HG03432 (cell line): ENCODE results near the gene RABGAP1.

Source experiments
- ATAC-seq: cut with Tn5 transposase; IDR thresholded peaks from one replicate; pipeline ENCODE4 v1.9.1; 2021; ENCODE audit warnings: mild to moderate bottlenecking, moderate library complexity; ENCODE audit not compliant: unreplicated experiment

The RABGAP1 gene

DNA sequence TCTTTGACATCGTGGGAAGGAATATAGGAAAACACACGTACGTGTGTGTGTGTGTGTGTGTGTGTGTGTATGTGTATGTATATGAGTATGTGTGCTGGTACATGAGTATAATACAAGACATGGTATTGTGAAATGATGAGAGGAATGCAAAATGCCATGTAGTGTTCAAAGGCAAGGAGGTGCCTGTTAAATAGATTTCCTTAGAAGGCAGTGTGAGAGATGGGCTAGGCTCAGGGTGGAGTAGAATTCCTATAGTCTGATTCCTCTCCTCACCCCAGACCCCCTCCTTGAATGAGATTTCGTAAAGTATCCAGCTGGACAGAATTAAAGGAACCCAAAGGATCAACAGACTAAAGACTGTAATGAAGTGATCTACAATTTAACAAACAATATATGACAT, 103.8 kb downstream of the RABGAP1 start:
- no peak for ATAC-seq

DNA sequence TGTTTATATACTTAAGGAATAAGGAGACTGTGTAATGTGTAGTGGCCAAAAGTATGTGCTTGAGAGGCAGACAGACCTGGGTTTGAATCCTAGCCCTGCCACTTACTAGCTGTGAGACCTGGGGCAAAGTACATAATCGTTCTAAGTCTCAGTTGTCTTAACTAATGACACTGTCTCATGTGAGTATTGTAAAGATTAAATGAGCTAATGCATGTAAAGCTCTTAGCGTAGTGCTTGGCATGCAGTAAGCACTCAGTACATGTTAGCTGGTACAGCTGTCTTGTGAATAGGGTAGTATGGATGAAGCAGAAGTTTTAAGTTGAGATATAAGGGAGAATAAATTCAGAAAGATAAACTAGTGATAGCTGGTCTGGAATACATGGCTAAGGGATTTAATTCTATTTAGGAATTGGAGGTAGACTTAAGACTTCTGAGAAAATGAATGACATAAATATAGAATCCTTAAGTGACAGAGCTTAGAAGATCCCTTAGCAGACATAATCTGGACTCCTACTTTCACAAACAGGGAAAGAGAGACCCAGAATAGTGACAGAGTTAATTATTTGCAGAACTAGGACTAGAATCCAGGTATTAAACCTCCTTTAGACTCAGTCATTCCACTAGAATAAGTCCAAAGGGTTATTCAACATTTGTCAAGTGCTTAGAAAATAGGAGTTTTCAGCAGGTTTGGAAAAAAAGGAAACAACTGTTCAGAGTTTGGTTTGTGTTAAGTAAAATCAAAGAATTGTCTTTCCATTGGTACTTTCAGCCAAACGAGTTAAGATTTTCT, 105.8 kb downstream of the RABGAP1 start:
- ATAC-seq = no peak

DNA sequence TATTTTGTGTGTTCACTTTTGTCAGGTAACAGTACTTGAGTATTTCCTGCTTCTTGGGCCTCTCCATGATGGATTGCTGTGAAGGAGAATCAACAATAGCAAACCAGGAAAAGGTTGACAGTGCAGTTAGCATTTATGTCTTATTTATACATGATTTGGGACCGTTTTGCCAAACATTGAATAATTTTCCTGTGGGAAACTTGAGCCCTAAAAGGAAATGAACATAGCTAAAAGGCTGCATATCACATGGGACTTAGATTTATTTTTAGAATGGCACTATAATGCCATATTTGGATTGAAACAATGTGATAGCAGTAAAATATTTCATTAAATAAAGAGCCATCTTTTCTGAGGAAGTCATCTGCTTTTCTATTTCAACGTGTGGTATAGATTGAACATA, 107.9 kb downstream of the RABGAP1 start:
- ATAC-seq = no peak

DNA sequence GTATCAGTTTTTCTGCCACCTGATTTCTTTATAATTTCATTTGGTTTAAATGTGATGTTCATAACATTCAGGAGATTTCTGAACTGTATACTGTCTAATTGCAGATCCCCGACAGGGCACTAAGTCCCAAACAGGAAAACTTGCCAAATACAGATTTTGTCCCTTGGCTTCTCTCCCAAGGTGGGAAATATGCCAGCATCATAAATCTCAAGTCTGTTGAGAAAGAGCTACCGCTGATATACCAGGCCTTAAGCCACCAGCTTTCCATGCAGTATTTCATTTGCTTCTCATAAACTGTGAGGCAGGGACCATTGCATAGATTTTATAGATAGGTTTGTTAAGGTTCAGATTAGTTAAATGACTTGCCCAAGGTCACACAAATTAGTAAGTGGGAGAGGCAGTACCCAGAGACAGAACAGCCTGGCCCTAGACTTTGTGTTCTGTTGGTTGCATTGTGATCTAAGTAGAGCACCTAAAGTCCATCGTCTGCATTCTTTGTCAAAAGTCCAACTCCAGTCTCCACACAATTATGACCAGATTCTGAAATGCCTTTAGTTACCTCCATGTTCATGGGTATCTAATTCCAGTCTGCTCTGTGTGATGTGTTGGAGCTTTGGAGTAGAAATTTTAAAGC, 108.9 kb downstream of the RABGAP1 start:
- no peak for ATAC-seq

DNA sequence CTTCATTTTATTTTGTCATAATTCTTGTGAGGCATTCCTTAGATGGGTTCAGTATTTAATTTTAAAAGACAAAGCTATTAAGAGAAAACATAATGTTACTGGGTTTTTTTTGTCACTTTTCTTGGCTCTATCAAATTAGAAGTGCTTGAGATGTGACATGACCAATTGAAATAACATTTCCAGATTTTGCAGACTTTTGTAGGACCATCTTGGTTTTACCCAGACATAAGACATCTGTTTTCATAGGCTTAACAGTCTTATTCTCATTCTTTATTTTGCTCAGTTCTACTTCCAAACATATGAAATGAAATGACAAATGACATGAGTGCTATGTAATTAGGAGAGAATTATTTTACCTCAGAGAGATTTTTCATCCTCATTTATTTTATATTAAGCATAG, 112.2 kb downstream of the RABGAP1 start:
- no peak for ATAC-seq

DNA sequence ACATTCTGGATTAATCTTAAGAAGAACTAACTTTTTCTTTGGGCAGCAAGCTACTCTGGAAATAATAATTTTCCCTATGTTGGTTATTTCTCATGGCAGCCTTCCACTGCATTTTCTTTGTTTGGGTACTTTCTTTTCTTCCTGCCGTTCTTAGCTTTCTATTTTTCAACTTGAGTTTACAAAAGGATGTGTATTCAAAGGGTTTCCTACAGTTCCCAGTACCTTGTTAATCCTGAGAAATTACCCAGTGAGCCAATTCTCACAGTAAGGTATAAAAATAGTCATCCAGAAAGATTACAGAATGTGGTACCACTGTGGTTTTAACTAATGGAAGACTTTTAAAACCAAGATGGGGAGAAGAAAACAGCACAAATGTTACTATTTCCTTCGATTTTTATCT, 112.9 kb downstream of the RABGAP1 start:
- no peak for ATAC-seq

DNA sequence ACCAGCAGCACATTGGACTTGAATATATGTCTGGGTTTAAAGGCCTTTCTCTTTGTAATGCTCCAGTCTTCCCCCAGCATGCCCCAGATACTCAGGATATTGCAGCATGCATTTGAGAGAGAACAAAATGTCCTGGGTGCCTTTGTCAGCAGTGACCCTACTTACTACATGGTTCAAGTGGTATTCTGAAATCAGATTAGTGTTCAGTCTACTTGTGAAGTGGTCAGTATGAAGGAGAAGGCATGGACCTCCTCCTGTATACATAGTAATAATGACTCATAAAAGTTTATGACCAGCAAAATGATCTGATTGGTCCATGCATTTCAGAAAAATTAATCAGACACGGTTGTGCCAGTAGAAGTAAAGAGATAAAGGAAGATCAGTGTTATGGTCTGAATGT, 118.0 kb downstream of the RABGAP1 start:
- no peak for ATAC-seq

DNA sequence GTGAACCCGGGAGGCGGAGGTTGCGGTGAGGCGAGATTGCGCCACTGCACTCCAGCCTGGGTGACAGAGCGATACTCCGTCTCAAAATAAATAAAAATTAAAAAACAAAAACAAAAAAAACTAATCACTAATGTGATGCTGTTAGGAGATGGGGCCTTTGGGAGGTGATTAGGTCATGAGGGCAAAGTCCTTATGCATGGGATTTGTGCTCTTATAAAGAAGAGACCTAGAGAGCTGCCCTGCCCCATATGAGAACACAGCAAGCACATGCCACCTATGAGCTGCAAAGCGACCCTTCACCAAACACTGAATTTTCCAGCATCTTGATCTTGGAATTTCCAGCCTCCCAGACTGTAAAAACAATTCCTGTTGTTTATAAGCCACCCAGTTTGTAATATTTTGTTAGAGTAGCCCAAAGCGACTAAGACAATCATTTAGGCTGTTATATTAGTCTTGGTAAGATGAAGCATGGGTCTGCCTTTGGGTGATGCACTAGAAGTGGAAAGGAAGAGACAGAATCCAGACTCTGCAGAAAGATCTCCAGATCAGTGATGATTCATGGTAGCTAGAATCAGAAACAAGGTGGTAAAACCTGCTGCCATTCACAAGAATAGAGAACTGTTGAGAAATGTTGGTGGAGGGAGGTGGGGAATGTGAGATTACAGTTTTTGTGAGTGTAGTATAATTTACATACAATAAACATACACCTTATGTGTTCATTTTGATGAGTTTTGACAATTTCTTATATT, 118.8 kb downstream of the RABGAP1 start:
- no peak for ATAC-seq

DNA sequence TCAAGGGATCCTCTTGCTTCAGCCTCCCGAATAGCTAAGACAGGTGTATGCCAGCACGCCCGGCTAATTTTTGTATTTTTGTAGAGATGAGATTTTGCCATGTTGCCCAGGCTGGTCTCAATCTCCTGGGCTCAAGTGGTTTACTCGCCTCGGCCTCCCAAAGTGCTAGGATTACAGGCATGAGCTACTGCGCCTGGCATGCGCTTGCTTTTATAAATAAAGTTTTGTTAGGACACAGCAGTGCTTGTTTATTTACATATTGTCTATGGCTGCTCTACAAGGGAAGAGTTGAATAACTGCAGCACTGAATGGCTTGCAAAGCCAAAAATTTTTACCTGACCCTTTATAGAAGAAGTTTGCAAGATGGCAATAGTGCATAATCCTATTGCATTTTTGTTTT, 120.4 kb downstream of the RABGAP1 start:
- no peak for ATAC-seq

DNA sequence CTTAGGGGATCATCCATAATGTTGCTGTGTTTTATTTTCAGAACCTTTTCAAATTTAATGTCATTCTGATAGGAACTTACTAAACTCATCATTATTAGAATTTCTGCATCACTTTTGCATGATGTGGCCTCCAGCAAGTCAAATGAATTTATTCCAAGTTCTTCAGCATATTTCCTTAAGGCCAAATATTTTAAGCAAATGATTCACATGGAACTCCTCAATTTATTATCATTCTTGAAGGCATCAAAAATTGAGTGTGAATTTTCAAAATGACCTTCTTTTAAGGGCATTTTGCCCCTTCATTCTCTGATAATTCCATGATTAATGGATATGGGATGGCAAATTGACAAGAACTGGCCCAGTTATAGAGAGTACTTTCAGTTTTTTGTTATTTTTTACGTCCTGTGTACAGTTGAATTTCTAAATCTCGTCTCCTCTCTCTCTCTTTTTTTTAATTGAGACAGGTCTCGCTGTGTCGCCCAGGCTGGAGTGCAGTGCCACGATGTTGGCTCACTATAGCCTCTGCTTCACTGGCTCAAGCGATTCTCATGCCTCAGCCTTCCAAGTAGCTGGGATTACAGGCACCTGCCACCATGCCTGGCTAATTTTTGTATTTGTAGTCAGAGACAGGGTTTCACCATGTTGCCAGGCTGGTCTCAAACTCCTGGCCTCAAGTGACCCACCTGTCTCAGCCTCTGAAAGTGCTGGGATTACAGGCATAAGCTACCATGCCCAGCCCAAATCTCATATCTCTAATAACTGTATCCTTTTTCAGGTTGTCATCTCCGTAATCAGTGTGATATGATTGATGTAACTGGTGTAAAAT, 121.7 kb downstream of the RABGAP1 start:
- no peak for ATAC-seq

DNA sequence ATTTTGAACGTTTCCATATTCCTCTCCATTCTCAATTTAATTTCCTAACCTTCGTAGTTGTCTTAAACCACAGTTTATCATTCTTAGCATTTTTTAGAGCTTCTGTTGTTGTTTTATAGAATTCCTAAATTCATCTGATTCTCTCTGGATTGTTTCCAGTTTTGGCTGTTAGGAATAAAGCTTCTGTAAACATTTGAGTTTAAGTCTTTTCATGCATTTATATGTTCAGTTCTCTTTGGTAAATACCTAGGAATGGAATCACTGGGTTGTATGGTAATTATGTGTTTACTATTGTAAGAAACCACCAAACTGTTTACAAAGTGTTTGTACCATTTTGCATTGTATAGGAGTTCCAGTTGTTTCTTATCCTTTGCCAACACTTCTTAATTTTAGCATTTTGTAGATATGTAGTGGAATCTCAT, 122.4 kb downstream of the RABGAP1 start:
- no peak for ATAC-seq

DNA sequence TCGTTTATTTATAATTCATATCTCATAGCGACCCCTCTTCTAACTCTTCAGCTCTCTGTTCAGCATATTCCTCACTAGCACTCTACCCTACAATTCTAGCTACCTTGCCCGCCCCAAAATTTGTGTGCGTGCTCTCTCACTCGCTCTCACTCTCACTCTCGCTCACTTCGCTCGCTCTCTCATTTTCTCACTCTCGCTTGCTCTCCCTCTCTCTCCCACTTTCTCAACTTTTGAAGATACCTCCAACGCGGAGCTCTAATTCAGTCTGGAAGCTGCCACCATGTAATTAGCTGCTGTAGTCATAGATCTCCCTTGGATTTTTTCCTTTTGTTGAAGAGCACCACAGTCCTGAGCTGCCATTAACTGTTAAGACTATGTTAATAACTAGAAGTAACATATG, 123.1 kb downstream of the RABGAP1 start:
- ATAC-seq = no peak

DNA sequence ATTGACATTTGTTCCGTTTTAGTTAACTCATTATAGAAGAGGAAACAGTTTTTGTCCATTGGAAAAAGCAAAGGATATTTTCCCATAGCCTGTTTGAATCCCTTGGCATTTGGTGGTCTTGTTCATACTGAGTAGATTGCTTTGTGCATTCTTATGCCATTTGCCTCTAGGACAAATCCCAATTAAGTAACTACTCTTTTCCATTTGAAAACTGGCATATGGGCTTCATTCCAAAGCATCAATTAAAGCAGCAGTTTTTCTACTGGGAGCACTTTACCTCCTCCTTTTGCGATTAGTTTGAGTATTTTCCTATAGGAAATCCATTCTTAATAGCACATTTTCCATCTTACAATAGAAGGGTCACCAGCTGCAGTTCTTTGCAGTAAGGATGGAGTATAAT, 123.9 kb downstream of the RABGAP1 start:
- ATAC-seq = no peak

DNA sequence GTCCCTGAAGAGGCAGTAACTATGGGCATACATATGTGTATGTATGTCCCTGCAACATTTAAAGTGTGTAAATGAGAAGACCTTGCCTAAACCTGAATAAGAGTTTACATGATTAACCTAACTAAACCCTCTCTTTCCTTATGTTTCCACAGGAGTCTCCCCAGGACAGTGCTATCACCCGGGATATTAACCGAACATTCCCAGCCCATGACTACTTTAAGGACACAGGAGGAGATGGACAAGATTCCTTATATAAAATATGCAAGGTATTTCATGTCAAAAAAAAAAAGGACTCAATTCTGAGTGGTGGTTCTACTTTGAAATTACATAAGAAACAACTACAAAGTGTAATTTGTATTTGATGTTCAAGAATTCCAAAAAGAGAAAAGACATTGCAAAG, 124.4 kb downstream of the RABGAP1 start:
- no peak for ATAC-seq

DNA sequence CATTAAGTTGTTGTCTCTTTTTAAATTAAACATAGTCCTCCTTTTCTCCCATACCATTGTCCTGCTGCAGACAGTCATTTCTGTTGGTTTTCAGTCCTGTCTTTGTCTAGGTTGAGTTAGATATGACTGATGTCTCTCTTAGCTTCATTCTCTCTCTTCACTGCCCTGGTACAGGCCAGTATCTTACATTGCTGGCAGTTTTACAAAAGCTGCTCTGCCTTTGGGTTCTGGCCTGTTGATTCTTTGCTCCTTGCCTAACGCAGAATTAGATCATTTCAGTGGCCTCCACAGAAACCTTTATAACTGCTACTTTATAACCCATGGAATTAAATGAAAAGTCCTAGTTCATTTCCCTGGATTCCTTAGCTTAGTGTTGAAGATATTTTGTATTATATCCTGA, 126.3 kb downstream of the RABGAP1 start:
- ATAC-seq = no peak

DNA sequence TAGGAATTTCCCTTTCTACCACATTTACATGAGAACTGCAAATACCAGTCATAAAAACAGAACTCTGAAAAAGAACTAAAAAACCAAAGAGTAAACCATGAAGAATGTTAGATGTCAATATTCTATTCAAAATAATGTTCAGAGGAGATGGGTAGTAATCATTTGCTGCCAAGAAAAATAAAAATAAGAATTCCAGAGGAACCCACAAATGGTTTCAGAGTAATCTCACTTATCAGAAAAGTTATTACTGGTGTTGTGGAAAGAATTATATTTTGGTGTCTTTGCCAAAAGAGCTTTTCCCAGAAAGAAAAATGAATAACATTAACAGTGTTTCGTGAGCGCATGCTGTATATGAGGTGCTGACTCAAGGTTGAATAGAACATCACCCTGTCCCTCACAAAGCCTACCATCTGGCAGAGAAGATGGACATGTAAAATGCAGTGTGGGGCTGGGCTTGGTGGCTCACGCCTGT, 128.2 kb downstream of the RABGAP1 start:
- no peak for ATAC-seq

DNA sequence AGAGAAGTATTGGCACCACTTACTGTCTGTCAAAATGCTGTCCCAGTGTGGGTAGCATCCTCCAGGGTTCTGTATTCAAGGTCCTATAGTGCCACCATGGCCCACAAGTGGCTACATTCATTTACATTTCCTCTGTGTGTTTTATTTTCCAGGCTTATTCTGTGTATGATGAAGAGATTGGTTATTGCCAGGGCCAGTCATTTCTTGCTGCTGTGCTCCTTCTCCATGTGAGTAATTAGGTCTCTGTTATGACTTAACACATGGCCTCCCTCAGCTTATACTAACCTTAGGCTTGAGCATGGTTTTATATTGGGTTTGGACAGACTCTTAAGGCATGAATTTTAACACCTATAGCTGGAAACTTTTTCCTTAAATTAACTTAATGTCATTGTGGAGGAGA, 129.4 kb downstream of the RABGAP1 start:
- ATAC-seq = no peak

DNA sequence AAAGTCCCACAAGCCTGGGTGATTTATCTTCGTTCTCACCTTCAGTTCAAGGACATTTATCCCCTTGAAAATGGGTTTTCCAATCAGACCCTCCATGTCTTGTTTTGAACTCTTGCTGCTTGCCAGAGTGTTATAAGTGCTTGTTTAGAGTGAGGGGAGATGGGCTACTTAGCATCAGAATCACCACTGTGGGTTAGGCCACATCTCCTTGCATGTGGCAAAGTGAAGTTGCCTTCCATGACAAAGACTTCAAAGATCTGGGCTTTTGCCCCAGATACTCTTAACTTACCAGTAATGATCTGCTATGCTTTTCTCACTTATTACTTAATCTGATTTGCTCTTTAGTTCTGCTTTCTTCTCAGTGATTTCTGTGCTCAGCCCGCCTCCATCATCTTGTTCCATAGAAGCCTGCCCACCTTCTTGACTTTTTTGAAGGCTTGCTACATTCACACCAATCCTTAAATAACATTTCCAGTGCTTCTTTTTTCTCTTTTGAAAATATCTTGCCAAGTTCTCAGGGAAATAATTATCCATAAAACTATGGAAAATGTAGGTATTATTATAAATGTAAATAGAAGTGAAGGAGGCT, 131.7 kb downstream of the RABGAP1 start:
- no peak for ATAC-seq

DNA sequence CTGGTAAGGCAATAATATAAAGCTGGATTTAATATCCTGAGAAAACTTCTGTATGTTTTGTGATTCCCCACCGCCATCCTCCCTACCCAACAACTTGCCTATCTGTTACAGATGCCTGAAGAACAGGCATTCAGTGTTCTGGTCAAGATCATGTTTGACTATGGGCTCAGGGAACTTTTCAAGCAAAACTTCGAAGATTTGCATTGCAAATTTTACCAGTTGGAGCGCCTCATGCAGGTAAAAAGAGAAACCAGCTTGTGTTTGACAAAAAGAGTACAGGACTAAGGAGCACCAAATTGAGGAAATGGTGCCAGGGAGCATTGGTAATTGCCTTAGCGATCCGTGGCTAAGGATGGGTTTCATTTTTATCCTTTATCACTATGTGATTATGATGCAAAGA, 132.6 kb downstream of the RABGAP1 start:
- no peak for ATAC-seq

DNA sequence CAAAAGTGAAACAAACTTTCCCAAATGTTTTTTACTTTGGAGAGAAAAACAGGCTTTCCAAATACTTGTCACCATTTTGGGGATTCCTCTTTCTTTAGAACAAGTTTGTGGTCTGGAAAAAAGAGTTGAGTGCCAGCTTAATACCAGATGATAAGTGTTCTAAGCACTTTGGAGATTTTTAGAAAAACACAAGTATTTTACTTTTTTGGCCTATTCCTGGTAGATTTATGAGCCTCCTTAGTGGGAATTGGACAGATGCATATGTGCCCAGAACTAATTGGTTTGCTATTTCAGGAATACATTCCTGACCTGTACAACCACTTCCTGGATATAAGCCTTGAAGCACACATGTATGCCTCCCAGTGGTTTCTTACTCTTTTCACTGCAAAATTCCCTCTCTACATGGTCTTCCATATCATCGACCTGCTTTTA, 133.2 kb downstream of the RABGAP1 start:
- no peak for ATAC-seq

DNA sequence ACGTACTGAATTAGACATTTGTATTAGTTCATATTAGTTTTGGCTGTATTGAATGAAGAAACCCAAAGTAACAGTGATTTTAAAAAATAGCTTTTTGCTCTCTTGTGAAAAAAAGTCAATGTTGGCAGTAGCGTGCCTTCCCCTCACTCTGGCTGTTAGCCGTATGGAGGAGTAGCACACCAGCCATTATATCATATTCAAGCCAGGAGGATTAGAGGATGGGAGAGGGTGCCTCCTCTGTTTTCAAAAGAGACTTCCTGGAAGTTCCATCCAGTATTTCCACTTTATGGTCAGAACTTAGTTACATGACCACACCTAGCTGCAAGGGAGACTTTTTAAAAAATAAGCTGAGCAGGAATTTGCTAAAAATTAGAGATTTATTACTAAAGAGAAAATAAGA, 133.8 kb downstream of the RABGAP1 start:
- ATAC-seq = no peak
